SHP77 (cell line): ENCODE measurements around the gene ST3GAL2.
A peak's percentile ranks its signal among the peaks of the same experiment; 100 is the strongest.
"Not testable (repeated sequence)": the region's sequence is repeated elsewhere in the genome, so short reads cannot be mapped to it uniquely, and the experiment has no call there.

Experiments
- DNase-seq, 2 experiments: peaks; one replicate each; lab custom pipeline; 2025; lab: John Stamatoyannopoulos, UW

Gene ST3GAL2

GRCh38 chr16:70386289-70386986 lies 52.5 kb downstream of the ST3GAL2 start:
- not testable (repeated sequence) for DNase-seq

DNA sequence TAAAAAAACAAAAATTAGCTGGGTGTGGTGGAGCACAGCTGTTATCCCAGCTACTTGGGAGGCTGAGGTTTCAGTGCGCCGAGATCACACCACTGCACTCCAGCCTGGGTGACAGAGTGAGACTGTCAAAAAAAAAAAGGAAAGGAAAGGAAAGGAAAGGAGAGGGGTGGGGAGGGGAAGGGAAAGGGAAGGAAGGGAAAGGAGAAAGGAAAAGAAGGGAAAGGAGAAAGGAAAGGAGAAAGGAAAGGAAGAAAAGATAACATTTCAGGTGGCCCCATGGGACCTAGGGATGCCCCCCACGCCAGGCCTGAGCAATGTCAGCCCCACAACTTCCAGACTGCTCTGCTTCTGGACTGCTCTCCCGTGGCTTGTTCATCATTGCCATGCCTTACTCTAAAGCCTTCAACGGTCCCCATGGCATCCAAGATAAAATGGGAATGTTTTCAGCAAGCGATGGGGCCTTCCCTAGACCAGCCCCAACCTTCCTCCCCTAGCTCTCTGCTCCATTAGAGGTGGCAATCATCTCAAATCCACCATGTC lies 55.4 kb downstream of the ST3GAL2 start:
- no peak for DNase-seq

- DNase-seq = peak in 1 of 2 experiments; percentile 72
Observed at GRCh38 chr16:70381604-70382342, 57.1 kb downstream of the ST3GAL2 start.

GRCh38 chr16:70380919-70381603 lies 57.8 kb downstream of the ST3GAL2 start:
- peak; percentile 99 for DNase-seq

GRCh38 chr16:70380248-70380918 lies 58.5 kb downstream of the ST3GAL2 start:
- peak in 1 of 2 experiments; percentile 51 for DNase-seq

GRCh38 chr16:70378869-70379493 lies 59.9 kb downstream of the ST3GAL2 start:
- no peak for DNase-seq

GRCh38 chr16:70377782-70378181 lies 61.1 kb downstream of the ST3GAL2 start:
- no peak for DNase-seq

GRCh38 chr16:70375636-70376611 lies 63.0 kb downstream of the ST3GAL2 start:
- DNase-seq = no peak

DNA sequence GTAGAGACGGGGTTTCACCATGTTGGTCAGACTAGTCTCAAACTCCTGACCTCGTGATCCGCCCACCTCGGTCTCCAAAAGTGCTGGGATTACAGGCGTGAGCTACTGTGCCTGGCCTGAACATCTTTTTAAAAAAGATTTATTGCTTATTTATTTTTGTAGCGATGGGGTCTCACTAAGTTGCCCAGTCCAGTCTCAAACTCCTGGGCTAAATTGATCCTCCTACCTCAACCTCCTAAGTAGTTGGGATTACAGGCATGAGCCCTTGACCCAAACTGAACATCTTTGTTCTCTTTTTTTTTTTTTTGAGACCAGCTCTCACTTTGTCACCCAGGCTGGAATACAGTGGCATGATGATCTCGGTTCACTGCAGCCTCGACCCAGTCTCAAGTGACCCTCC lies 64.7 kb downstream of the ST3GAL2 start:
- no peak for DNase-seq

- no peak for DNase-seq
Observed at GRCh38 chr16:70372921-70373728, 65.8 kb downstream of the ST3GAL2 start.

GRCh38 chr16:70370924-70371323 lies 68.0 kb downstream of the ST3GAL2 start:
- DNase-seq = no peak

GRCh38 chr16:70370145-70370544 lies 68.8 kb downstream of the ST3GAL2 start:
- not testable (repeated sequence) for DNase-seq

- DNase-seq = no peak
Observed at GRCh38 chr16:70364399-70364798, 74.5 kb downstream of the ST3GAL2 start.

DNA sequence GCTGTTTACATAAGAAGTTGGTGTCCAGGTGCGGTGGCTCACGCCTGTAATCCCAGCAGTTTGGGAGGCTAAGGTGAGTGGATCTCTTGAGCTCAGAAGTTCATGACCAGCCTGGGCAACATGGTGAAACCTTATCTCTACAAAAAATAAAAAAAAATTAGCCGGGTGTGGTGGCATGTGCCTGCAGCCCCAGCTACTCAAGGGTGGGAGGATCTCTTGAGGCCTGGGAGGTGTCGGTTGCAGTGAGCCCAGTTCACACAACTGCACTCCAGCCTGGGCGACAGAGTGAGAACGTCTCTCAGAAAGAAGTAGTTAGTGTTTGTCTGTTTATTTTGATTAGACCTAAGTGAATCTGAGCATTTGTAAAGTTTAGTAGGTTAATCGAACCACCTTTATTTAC lies 79.3 kb downstream of the ST3GAL2 start:
- DNase-seq = no peak

- no peak for DNase-seq
Observed at GRCh38 chr16:70349783-70350182, 89.1 kb downstream of the ST3GAL2 start.

GRCh38 chr16:70348991-70349390 lies 89.9 kb downstream of the ST3GAL2 start:
- no peak for DNase-seq

- no peak for DNase-seq
Observed at GRCh38 chr16:70345840-70346239, 93.1 kb downstream of the ST3GAL2 start.

- DNase-seq = no peak
Observed at GRCh38 chr16:70342016-70342415, 96.9 kb downstream of the ST3GAL2 start.

- DNase-seq = no peak
Observed at GRCh38 chr16:70341600-70341999, 97.3 kb downstream of the ST3GAL2 start.
